ENCODE measurements around the gene INTS1. TPM values are rescaled to one million over a fixed set of nuclear protein-coding genes. Genes with fewer than 3 reads are reported as not detected.

INTS1 gene
- total and polyA plus RNA-seq, 9 donors: 1.9 to 80.5 (median 61.5) TPM

- Histone ChIP-seq H3K4me1 (ENCODE audit: insufficient read depth) (no peaks in the 10 kb centered on the region), H3K27me3 (no peaks in the 10 kb centered on the region), H3K36me3 (no peaks in the 10 kb centered on the region), H3K9me3 (no peaks in the 10 kb centered on the region), H3K27ac (no peak overlapping the region), H3K4me3 (no peak overlapping the region)
- TF ChIP-seq POLR2A (IDR thresholded peaks at IDR 0.05) (no peak), EP300 (IDR thresholded peaks at IDR 0.05) (no peak)
- TF ChIP-seq, protein P1, sequence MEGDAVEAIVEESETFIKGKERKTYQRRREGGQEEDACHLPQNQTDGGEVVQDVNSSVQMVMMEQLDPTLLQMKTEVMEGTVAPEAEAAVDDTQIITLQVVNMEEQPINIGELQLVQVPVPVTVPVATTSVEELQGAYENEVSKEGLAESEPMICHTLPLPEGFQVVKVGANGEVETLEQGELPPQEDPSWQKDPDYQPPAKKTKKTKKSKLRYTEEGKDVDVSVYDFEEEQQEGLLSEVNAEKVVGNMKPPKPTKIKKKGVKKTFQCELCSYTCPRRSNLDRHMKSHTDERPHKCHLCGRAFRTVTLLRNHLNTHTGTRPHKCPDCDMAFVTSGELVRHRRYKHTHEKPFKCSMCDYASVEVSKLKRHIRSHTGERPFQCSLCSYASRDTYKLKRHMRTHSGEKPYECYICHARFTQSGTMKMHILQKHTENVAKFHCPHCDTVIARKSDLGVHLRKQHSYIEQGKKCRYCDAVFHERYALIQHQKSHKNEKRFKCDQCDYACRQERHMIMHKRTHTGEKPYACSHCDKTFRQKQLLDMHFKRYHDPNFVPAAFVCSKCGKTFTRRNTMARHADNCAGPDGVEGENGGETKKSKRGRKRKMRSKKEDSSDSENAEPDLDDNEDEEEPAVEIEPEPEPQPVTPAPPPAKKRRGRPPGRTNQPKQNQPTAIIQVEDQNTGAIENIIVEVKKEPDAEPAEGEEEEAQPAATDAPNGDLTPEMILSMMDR (IDR thresholded peaks at IDR 0.05): no peak
- DNase-seq: no peak
- 89 to 94% (median 90%) methylated on average over 59 to 65 of the region's 65 CpGs for WGBS, 3 donors
- intact Hi-C loops (cut with DNase I): no loop called here
These were observed 20.4 kb downstream of the INTS1 start for GRCh38 chr7:1483536-1484505.

- Histone ChIP-seq H3K4me3 (no peak overlapping the region), H3K36me3 (no peaks in the 10 kb centered on the region), H3K27ac (no peak overlapping the region), H3K4me1 (ENCODE audit: insufficient read depth) (no peaks in the 10 kb centered on the region), H3K27me3 (no peaks in the 10 kb centered on the region), H3K9me3 (no peaks in the 10 kb centered on the region)
- intact Hi-C loops (cut with DNase I): no loop called here
- no peak for DNase-seq
- TF ChIP-seq POLR2A (IDR thresholded peaks at IDR 0.05): no peak
- no peak for TF ChIP-seq EP300 (IDR thresholded peaks at IDR 0.05)
- TF ChIP-seq, protein P1 (IDR thresholded peaks at IDR 0.05): no peak
- WGBS, 3 donors: 80 to 81% (median 80%) methylated on average over 14 to 22 of the region's 22 CpGs
These were observed 21.1 kb downstream of the INTS1 start for GRCh38 chr7:1483079-1483478.

- TF ChIP-seq EP300 (IDR thresholded peaks at IDR 0.05): no peak
- no peak for TF ChIP-seq POLR2A (IDR thresholded peaks at IDR 0.05)
- TF ChIP-seq, protein P1 (IDR thresholded peaks at IDR 0.05): no peak
- no peak overlapping the region for H3K27ac ChIP-seq
- no peaks in the 10 kb centered on the region for H3K4me1 ChIP-seq (ENCODE audit: insufficient read depth)
- 87 to 91% (median 87%) methylated on average over 13 to 20 of the region's 20 CpGs for WGBS, 3 donors
- H3K27me3 ChIP-seq: no peaks in the 10 kb centered on the region
- intact Hi-C loops (cut with DNase I): no loop called here
- H3K4me3 ChIP-seq: no peak overlapping the region
- no peaks in the 10 kb centered on the region for H3K9me3 ChIP-seq
- no peaks in the 10 kb centered on the region for H3K36me3 ChIP-seq
- DNase-seq: no peak
These were observed 22.9 kb downstream of the INTS1 start for GRCh38 chr7:1481300-1481699.

- intact Hi-C loops (cut with DNase I): no loop called here
- Histone ChIP-seq H3K4me1 (ENCODE audit: insufficient read depth) (no peaks in the 10 kb centered on the region), H3K9me3 (no peaks in the 10 kb centered on the region), H3K27me3 (no peaks in the 10 kb centered on the region), H3K4me3 (no peak overlapping the region), H3K36me3 (no peaks in the 10 kb centered on the region), H3K27ac (no peak overlapping the region)
- 81 to 82% (median 81%) methylated on average over 12 of the region's 12 CpGs for WGBS, 3 donors
- DNase-seq: no peak
- TF ChIP-seq EP300 (IDR thresholded peaks at IDR 0.05) (no peak), POLR2A (IDR thresholded peaks at IDR 0.05) (no peak)
- TF ChIP-seq, protein P1 (IDR thresholded peaks at IDR 0.05): no peak
These were observed 23.5 kb downstream of the INTS1 start for GRCh38 chr7:1480670-1481069.
